Glutamatergic neuron (in vitro differentiated cells): ENCODE results near the gene OTOS. TPM values are rescaled to one million over a fixed set of nuclear protein-coding genes. Genes with fewer than 3 reads are reported as not detected.
A peak's percentile ranks its signal among the peaks of the same experiment; 100 is the strongest.

Source experiments
- DNase-seq: peaks from one replicate; pipeline ENCODE4 v3.0.0; 2022
- H3K27ac Mint-ChIP-seq: one replicate; pipeline ENCODE4 v1.8.0; 2020; ENCODE audit warnings: mild to moderate bottlenecking, mixed read lengths, inconsistent platforms; ENCODE audit not compliant: unreplicated experiment
- H3K27me3 Mint-ChIP-seq: one replicate; pipeline ENCODE4 v1.8.0; 2020; ENCODE audit warnings: mild to moderate bottlenecking, moderate library complexity, mixed read lengths, inconsistent platforms; ENCODE audit not compliant: unreplicated experiment
- H3K36me3 Mint-ChIP-seq: one replicate; pipeline ENCODE4 v1.8.0; 2020; ENCODE audit warnings: mild to moderate bottlenecking, mixed read lengths, inconsistent platforms; ENCODE audit not compliant: unreplicated experiment
- H3K4me1 Mint-ChIP-seq: one replicate; pipeline ENCODE4 v1.8.0; 2020; ENCODE audit warnings: mild to moderate bottlenecking, low read depth, mixed read lengths, inconsistent platforms; ENCODE audit not compliant: unreplicated experiment
- H3K4me3 Mint-ChIP-seq: one replicate; pipeline ENCODE4 v1.8.0; 2020; ENCODE audit warnings: mild to moderate bottlenecking, mixed read lengths, inconsistent platforms; ENCODE audit not compliant: unreplicated experiment
- H3K9me3 Mint-ChIP-seq: one replicate; pipeline ENCODE4 v1.8.0; 2020; ENCODE audit warnings: mild to moderate bottlenecking, moderate library complexity, mixed read lengths, inconsistent platforms; ENCODE audit not compliant: unreplicated experiment
- CTCF ChIP-seq: fragments of 200-600 bp; sonication (generic); IDR thresholded peaks from one replicate; pipeline ENCODE4 v1.5.0; 2021; ENCODE audit not compliant: partially characterized antibody, unreplicated experiment
- total RNA-seq: library from RNA; stranded (reverse); fragmentation: NEBNext Ultra II Directional; extraction: Animal tissue kit (Norgen Biotek cat#: 25700); gene quantifications from one replicate; pipeline ENCODE4 v1.2.1, GENCODE V29; 2021; ENCODE audit not compliant: unreplicated experiment

OTOS gene
- total RNA-seq, 1 donor from 2014 or later, result not detected

GRCh38 chr2:240156435-240157146, 16.1 kb upstream of the OTOS start:
- H3K4me1 Mint-ChIP-seq, result peaks cover 4% of the 10 kb centered on the region
- peaks cover 14% of the 10 kb centered on the region for H3K36me3 Mint-ChIP-seq
- peaks cover 13% of the 10 kb centered on the region for H3K9me3 Mint-ChIP-seq
- H3K4me3 Mint-ChIP-seq, result no peak overlapping the region
- no peak for TF ChIP-seq CTCF
- no peak overlapping the region for H3K27ac Mint-ChIP-seq
- H3K27me3 Mint-ChIP-seq, result peaks cover 9% of the 10 kb centered on the region
- DNase-seq, result no peak

GRCh38 chr2:240155745-240156390, 15.4 kb upstream of the OTOS start:
- Mint-ChIP-seq H3K27ac (no peak overlapping the region), H3K4me3 (no peak overlapping the region), H3K9me3 (peaks cover 13% of the 10 kb centered on the region), H3K27me3 (peaks cover 9% of the 10 kb centered on the region), H3K4me1 (peaks cover 4% of the 10 kb centered on the region), H3K36me3 (peaks cover 11% of the 10 kb centered on the region)
- DNase-seq, result no peak
- TF ChIP-seq CTCF, result no peak

- Mint-ChIP-seq H3K27ac (no peak overlapping the region), H3K4me3 (no peak overlapping the region), H3K4me1 (peaks cover 4% of the 10 kb centered on the region), H3K9me3 (peaks cover 10% of the 10 kb centered on the region), H3K27me3 (peaks cover 9% of the 10 kb centered on the region), H3K36me3 (peaks cover 11% of the 10 kb centered on the region)
- TF ChIP-seq CTCF, result no peak
- no peak for DNase-seq
These were observed 14.7 kb upstream of the OTOS start for GRCh38 chr2:240155048-240155744.

GRCh38 chr2:240154606-240155005, 14.1 kb upstream of the OTOS start:
- peak; percentile 47 for DNase-seq
- Mint-ChIP-seq H3K27me3 (peaks cover 9% of the 10 kb centered on the region), H3K9me3 (peaks cover 10% of the 10 kb centered on the region), H3K27ac (no peak overlapping the region), H3K4me3 (peak overlapping the region; percentile 69), H3K36me3 (peaks cover 11% of the 10 kb centered on the region), H3K4me1 (peaks cover 4% of the 10 kb centered on the region)
- no peak for TF ChIP-seq CTCF
